ENCODE results near the gene TSHZ3.

TSHZ3 gene

GRCh38 chr19:31326329-31327028, 22.8 kb downstream of the TSHZ3 start:
- DNase-seq, result no peak
- no peak for TF ChIP-seq CTCF (IDR thresholded peaks at IDR 0.05)
- Mint-ChIP-seq H3K4me1 (peaks cover 35% of the 10 kb centered on the region), H3K4me3 (no peak overlapping the region), H3K27ac (no peak overlapping the region), H3K27me3 (ENCODE audit: low read depth, poor library complexity) (peaks cover 10% of the 10 kb centered on the region), H3K9me3 (no peaks in the 10 kb centered on the region), H3K36me3 (ENCODE audit: low read depth) (no peaks in the 10 kb centered on the region)

GRCh38 chr19:31325342-31325741, 23.9 kb downstream of the TSHZ3 start:
- H3K4me1 Mint-ChIP-seq, result peaks cover 25% of the 10 kb centered on the region
- H3K9me3 Mint-ChIP-seq, result no peaks in the 10 kb centered on the region
- TF ChIP-seq CTCF (IDR thresholded peaks at IDR 0.05), result no peak
- H3K36me3 Mint-ChIP-seq (ENCODE audit: low read depth), result no peaks in the 10 kb centered on the region
- no peak overlapping the region for H3K4me3 Mint-ChIP-seq
- H3K27me3 Mint-ChIP-seq (ENCODE audit: low read depth, poor library complexity), result peaks cover 10% of the 10 kb centered on the region
- H3K27ac Mint-ChIP-seq, result no peak overlapping the region
- no peak for DNase-seq

- peaks cover 58% of the 10 kb centered on the region for H3K4me1 Mint-ChIP-seq
- TF ChIP-seq CTCF (IDR thresholded peaks at IDR 0.05), result no peak
- no peaks in the 10 kb centered on the region for H3K36me3 Mint-ChIP-seq (ENCODE audit: low read depth)
- H3K4me3 Mint-ChIP-seq, result no peak overlapping the region
- H3K27ac Mint-ChIP-seq, result no peak overlapping the region
- no peaks in the 10 kb centered on the region for H3K9me3 Mint-ChIP-seq
- H3K27me3 Mint-ChIP-seq (ENCODE audit: low read depth, poor library complexity), result peaks cover 12% of the 10 kb centered on the region
- no peak for DNase-seq
Observed at GRCh38 chr19:31319465-31319864, 29.8 kb downstream of the TSHZ3 start.

- peaks cover 13% of the 10 kb centered on the region for H3K27me3 Mint-ChIP-seq (ENCODE audit: low read depth, poor library complexity)
- no peak for DNase-seq
- TF ChIP-seq CTCF (IDR thresholded peaks at IDR 0.05), result no peak
- no peaks in the 10 kb centered on the region for H3K36me3 Mint-ChIP-seq (ENCODE audit: low read depth)
- no peaks in the 10 kb centered on the region for H3K9me3 Mint-ChIP-seq
- H3K27ac Mint-ChIP-seq, result no peak overlapping the region
- H3K4me1 Mint-ChIP-seq, result peaks cover 64% of the 10 kb centered on the region
- H3K4me3 Mint-ChIP-seq, result no peak overlapping the region
Observed at GRCh38 chr19:31318790-31319425, 30.3 kb downstream of the TSHZ3 start.

GRCh38 chr19:31317570-31317969, 31.7 kb downstream of the TSHZ3 start:
- no peak for TF ChIP-seq CTCF (IDR thresholded peaks at IDR 0.05)
- Mint-ChIP-seq H3K27me3 (ENCODE audit: low read depth, poor library complexity) (peaks cover 9% of the 10 kb centered on the region), H3K27ac (no peak overlapping the region), H3K9me3 (no peaks in the 10 kb centered on the region), H3K4me3 (no peak overlapping the region), H3K36me3 (ENCODE audit: low read depth) (no peaks in the 10 kb centered on the region), H3K4me1 (peaks cover 69% of the 10 kb centered on the region)
- DNase-seq, result no peak

- Mint-ChIP-seq H3K27me3 (ENCODE audit: low read depth, poor library complexity) (peaks cover 11% of the 10 kb centered on the region), H3K36me3 (ENCODE audit: low read depth) (no peaks in the 10 kb centered on the region), H3K4me3 (no peak overlapping the region), H3K4me1 (peaks cover 74% of the 10 kb centered on the region), H3K27ac (no peak overlapping the region), H3K9me3 (no peaks in the 10 kb centered on the region)
- no peak for DNase-seq
- TF ChIP-seq CTCF (IDR thresholded peaks at IDR 0.05), result no peak
Observed at GRCh38 chr19:31317093-31317492, 32.1 kb downstream of the TSHZ3 start.
